Measurements from ENCODE around the gene FOXP2.
A peak's percentile ranks its signal among the peaks of the same experiment; 100 is the strongest.
"Not testable (repeated sequence)": the region's sequence is repeated elsewhere in the genome, so short reads cannot be mapped to it uniquely, and the experiment has no call there.

Gene FOXP2

GRCh38 chr7:114590298-114590697 is 175.7 kb downstream of the FOXP2 start:
- no peak for DNase-seq (ENCODE audit: low spot score)

DNA sequence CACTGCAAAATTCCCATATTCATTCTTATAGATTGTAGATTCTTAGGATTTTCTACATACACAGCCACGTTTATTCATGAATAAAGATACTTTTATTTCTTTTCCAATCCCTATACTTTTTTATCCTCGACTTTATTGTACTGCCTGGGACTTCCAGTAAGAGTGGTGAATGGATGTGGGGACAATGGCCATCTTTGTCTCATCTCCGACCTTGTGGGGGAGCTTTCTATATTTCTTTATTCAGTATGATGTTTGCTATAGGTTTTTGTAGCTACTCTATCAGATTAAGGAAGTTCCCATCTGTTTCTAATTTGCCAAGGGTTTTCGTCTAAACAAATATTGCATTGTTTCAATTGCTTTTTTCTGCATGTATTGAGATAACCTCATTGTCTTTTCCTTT is 184.3 kb downstream of the FOXP2 start:
- DNase-seq (ENCODE audit: low spot score), result no peak

DNA sequence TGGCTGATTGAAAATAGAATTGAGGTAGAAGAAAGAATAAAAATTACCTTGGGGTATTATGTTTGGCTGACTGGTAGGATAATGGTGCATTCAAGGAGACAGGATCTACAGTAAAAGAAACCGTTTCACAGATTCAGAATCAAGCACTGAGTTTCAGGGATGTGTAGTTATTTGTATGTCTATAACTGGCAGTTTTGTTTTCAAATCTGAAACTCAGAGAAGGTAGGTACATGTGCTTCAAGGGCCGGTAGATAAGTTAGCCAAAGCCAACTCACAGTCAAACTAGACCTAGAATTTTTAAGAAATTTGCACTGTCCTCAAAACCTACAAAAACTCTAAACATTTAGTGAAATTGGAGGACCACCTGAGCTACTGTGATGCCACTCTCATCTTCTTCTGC is 191.5 kb downstream of the FOXP2 start:
- DNase-seq (ENCODE audit: low spot score), result no peak

GRCh38 chr7:114608822-114609221 is 194.2 kb downstream of the FOXP2 start:
- DNase-seq (ENCODE audit: low spot score), result not testable (repeated sequence)

DNA sequence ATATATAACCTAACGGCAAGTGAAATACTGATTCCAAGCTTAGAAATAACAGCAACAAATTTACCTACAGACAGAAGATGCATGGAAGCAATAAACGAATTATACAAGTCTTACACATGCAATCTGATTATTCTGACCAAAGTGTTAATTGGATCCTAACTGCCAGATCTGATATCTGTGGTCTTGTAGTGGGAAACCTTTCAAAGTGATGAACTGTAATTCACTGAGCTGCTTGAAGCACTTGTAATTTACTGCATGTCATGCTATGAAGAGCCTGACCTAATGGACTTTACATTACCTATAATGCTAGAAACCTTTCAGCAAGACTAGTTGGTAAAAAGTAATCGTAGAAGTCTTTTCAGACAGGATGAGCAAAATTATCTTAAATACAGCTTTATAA is 205.6 kb downstream of the FOXP2 start:
- no peak for DNase-seq (ENCODE audit: low spot score)

DNA sequence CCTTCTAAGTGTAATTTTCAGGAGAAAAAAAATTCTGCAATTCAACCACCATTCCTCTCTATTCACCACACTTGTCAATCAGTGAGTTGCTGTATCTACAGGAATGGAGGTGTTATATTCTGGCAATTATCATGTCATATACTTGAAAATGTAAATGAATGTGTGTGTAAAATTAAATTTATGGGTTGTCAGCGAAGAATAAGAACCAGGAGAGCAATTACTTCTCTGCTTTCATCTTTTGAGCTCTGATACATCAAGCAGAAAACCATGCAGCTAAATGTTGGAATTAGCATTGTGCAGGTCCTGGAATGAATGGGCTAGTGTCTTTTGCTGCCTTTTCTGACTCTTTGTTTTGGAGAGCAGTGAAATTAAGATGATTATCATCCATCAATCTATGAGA is 207.6 kb downstream of the FOXP2 start:
- no peak for DNase-seq (ENCODE audit: low spot score)

DNA sequence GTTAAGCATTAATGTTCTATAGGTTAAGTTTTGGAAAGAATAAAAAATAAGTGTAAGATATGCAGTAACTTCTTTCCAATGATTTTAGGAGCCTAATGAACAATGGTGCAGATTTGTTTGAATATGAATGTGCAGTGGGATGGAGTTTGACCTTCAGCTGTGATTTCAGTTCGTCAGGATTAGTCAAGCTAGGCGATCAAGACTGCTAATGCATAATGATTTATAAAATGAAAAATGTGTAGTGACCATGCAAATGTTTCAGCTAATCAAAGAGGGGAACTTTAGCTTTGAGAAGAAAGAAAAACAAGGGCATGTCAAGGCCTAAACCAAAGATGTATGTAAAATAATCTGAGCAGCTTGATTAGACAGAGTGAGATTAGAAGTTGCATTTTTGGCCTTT is 208.5 kb downstream of the FOXP2 start:
- DNase-seq (ENCODE audit: low spot score), result no peak

GRCh38 chr7:114627231-114627630 is 212.6 kb downstream of the FOXP2 start:
- DNase-seq (ENCODE audit: low spot score), result no peak

DNA sequence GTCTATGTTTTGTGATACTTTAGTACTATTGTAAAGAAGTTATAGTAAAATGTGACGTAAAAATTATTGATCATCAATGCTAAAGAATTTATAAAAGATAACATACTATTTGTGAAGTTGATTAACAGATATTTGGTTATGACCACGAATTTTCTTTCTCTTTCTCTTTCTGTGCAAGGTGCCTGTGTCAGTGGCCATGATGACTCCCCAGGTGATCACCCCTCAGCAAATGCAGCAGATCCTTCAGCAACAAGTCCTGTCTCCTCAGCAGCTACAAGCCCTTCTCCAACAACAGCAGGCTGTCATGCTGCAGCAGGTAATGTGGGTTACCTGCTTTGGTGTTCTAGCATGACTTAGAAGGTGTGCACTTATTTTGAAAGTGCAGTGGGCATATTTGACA is 213.7 kb downstream of the FOXP2 start:
- DNase-seq (ENCODE audit: low spot score), result no peak

- DNase-seq (ENCODE audit: low spot score), result no peak
These were observed 215.1 kb downstream of the FOXP2 start for GRCh38 chr7:114629762-114630161.

- DNase-seq (ENCODE audit: low spot score), result peak; percentile 45
These were observed 215.8 kb downstream of the FOXP2 start for GRCh38 chr7:114630201-114630990.

DNA sequence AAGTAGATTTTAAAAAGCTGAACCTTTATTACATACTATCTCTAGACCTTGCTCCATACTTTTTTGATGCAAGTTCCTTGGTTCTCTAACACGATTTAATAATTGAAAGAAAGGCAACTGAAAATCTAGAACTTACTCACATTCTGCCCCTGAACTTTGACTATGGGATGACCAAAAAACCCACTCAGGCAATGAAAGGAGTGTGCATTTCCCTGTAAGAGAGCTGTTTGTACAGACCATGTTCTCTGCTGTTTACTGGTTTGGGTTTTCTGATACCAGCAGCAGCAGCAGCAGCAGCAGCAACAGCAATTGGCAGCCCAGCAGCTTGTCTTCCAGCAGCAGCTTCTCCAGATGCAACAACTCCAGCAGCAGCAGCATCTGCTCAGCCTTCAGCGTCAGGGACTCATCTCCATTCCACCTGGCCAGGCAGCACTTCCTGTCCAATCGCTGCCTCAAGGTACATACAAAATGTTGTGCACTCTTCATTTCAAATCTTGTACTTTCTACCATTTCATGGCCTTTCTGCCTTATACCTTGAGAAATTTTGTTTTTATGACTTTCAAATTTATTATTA is 216.7 kb downstream of the FOXP2 start:
- no peak for DNase-seq (ENCODE audit: low spot score)

DNA sequence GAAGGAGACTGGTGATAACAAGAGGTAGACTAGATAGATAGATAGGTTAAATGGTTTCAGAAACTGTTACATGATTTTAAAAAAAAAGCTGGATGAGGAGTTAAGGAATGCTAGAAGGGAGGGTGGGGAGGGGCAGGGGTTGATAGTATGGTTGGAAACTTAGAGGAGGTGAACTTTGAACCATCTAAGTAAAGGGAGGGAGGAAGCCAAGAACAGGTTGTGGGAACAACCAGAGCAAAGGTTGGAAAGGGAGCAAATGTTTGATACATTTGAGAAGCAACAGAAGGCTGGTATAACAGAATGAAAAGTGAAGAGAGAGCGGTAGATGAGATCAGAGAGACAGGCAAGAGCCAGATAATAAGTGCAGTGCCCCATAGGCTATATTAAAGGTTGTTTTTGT is 224.8 kb downstream of the FOXP2 start:
- DNase-seq (ENCODE audit: low spot score), result no peak

GRCh38 chr7:114644455-114644854 is 229.8 kb downstream of the FOXP2 start:
- DNase-seq (ENCODE audit: low spot score), result no peak

DNA sequence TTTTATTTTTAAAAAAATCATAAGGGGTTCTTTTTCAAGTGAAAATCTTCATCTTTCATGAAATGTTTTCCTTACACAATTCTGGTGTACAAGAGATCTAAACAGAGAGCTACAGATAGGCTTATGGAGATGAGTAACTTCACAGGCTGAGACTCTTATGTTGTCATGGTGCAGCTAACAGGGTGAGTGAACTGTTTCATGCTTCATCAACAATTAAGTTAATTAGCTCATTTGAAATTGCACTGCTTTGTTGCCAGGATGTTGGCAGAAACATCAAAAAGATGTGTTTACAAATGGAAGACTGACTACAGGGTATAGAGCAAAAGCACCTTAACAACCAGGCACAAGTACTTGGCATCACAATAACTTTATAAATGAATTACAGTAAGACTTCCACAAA is 230.8 kb downstream of the FOXP2 start:
- no peak for DNase-seq (ENCODE audit: low spot score)

DNA sequence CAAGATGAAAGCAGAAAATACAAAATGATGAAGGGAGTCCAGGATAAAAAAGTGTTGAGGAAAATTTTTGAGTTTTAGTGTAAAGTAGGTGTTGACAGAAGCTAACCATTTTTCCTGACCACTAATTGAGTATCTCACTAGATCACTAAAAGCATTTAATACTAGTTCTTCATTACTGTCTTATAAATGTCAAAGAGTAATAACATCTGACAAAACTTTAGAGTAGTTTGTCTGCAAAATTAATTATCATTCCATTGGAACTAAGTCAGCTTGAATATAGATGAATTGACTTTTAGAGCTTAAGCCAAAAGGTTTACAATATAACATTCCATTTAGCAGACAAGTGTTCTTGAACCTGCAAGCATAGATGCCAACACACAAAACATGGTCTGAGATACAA is 232.9 kb downstream of the FOXP2 start:
- DNase-seq (ENCODE audit: low spot score), result no peak

DNA sequence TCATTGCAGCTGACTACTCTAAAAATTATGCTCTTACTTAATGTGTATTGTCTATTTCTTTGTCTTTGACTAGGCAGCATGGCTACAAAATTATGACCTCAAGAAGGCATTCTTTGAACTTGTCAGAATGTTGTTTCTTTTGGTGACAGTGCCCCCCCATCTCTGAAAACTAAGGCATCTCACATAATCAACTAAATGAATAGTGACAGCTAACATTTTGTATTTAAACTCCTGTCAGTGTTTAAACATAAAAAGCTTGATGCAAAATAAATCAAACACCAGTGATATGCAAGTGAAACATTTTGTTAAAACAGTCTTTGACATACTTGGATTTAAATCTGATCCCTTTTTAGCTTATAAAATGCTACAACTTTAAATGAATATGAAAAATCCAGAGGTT is 233.5 kb downstream of the FOXP2 start:
- DNase-seq (ENCODE audit: low spot score), result no peak

DNA sequence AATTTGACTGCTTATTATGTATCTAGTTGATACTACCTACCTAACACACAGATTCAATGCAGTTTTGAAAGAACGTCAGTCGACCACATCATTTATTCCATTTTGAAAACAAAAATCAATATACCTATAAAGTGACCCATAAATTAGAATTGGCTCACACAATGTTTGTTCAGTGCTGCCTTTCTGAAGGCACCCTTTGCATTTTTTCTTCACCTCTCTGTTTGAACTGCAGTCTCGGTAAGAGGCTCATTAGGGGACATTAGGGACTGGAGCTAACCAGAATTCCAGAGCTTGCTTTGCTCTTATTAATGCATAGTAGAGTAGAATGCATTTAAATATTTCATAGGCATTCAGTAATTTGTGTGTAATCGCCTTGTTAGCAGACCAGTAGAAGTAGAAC is 234.1 kb downstream of the FOXP2 start:
- DNase-seq (ENCODE audit: low spot score), result no peak

DNA sequence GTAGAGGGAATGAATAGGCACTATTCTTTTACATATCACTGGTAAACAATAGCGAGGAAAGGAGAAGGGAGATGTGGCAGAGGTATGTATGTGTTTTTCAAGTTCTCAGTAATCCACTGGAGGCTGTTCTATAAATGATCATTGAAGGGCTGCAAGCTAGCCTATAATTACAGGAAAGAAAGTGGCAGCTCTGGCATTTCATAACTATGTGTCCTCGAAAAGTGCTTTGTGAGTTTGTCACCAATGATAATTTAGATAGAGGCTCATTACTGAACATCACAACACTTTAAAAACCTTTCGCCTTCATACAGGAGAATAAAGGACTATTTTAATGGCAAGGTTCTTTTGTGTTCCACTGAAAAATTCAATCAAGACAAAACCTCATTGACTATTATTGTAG is 235.1 kb downstream of the FOXP2 start:
- DNase-seq (ENCODE audit: low spot score), result no peak

GRCh38 chr7:114650491-114650890 is 235.9 kb downstream of the FOXP2 start:
- no peak for DNase-seq (ENCODE audit: low spot score)

GRCh38 chr7:114652041-114652440 is 237.4 kb downstream of the FOXP2 start:
- no peak for DNase-seq (ENCODE audit: low spot score)

DNA sequence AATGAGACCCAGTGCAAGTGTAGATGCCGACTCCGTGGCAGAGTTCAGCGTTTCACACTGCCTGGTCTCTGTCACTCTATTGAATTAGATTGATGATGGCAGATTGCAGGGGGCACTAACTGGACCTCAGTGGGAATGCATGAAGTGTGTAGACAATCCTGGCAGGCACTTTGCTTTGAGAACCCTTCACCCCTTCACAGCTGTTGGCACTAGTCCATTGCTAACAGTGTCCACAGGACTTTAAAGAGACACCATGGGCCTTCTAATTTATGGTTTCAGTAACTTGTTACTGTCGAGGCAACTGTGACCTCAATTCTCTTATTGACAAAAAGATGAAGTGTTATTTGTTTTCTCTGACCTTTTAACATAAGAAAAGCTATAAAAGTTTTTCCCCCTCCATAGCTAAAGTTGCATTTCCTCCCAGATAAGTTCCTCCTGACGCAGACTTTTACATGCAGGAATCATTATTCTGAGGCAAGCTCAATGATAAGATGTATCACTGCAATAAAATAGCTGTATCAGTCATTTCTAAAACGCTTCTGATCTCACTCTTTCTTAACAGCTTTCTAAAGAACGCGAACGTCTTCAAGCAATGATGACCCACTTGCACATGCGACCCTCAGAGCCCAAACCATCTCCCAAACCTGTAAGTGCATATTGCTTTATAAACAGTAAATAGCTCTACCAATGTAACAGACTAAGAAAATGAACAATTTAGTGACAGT is 238.9 kb downstream of the FOXP2 start:
- DNase-seq (ENCODE audit: low spot score), result no peak

- no peak for DNase-seq (ENCODE audit: low spot score)
These were observed 241.9 kb downstream of the FOXP2 start for GRCh38 chr7:114656466-114656865.
